HG03039 (cell line): ENCODE results near the gene TLK1.
"Not testable (repeated sequence)": the region's sequence is repeated elsewhere in the genome, so short reads cannot be mapped to it uniquely, and the experiment has no call there.

Experiments
- ATAC-seq: cut with Tn5 transposase; IDR thresholded peaks from one replicate; pipeline ENCODE4 v1.9.1; 2021; ENCODE audit warnings: mild to moderate bottlenecking, moderate library complexity; ENCODE audit not compliant: unreplicated experiment

Gene TLK1

GRCh38 chr2:171169839-171170238, 9.1 kb upstream of the TLK1 start:
- no peak for ATAC-seq

- no peak for ATAC-seq
Measured at GRCh38 chr2:171169333-171169732, 8.6 kb upstream of the TLK1 start.

GRCh38 chr2:171167352-171167997, 6.8 kb upstream of the TLK1 start:
- ATAC-seq = no peak

GRCh38 chr2:171166328-171166983, 5.8 kb upstream of the TLK1 start:
- ATAC-seq = no peak

GRCh38 chr2:171165967-171166327, 5.3 kb upstream of the TLK1 start:
- ATAC-seq = no peak

- ATAC-seq = no peak
Measured at GRCh38 chr2:171163261-171163660, 2.6 kb upstream of the TLK1 start.

GRCh38 chr2:171162522-171163197, 2.0 kb upstream of the TLK1 start:
- not testable (repeated sequence) for ATAC-seq

- peak; percentile 58 for ATAC-seq
Measured at GRCh38 chr2:171160956-171161740, 455 bp upstream of the TLK1 start.

GRCh38 chr2:171159372-171160118, 1.1 kb downstream of the TLK1 start:
- peak; percentile 12 for ATAC-seq

GRCh38 chr2:171158790-171159371, 1.8 kb downstream of the TLK1 start:
- ATAC-seq = no peak

- no peak for ATAC-seq
Measured at GRCh38 chr2:171158036-171158789, 2.5 kb downstream of the TLK1 start.

- ATAC-seq = no peak
Measured at GRCh38 chr2:171157109-171157500, 3.6 kb downstream of the TLK1 start.

- no peak for ATAC-seq
Measured at GRCh38 chr2:171154348-171154747, 6.3 kb downstream of the TLK1 start.

- ATAC-seq = no peak
Measured at GRCh38 chr2:171150694-171151285, 9.9 kb downstream of the TLK1 start.

GRCh38 chr2:171149986-171150693, 10.6 kb downstream of the TLK1 start:
- ATAC-seq = no peak

- ATAC-seq = no peak
Measured at GRCh38 chr2:171149171-171149938, 11.3 kb downstream of the TLK1 start.

- no peak for ATAC-seq
Measured at GRCh38 chr2:171147081-171147480, 13.6 kb downstream of the TLK1 start.

- no peak for ATAC-seq
Measured at GRCh38 chr2:171146633-171147032, 14.1 kb downstream of the TLK1 start.
